Peyer's patch (tissue), 4 donors: ENCODE measurements around the gene ASIC4. TPM values are rescaled to one million over a fixed set of nuclear protein-coding genes. Genes with fewer than 3 reads are reported as not detected.

Experiments used
- DNase-seq, 3 donors: peaks; one replicate each; pipeline ENCODE4 v3.0.0-alpha.2; 2017 to 2019
- H3K27ac ChIP-seq, 4 donors: fragments of 200-600 bp; sonication (generic); one replicate each; pipeline ENCODE4 v1.5.1; 2016 to 2019
- H3K27me3 ChIP-seq, 2 donors: fragments of 200-600 bp; sonication (generic); one replicate each; pipeline ENCODE4 v1.5.1; 2019
- H3K36me3 ChIP-seq, 3 donors: fragments of 200-600 bp; sonication (generic); one replicate each; pipeline ENCODE4 v1.5.1; 2016 to 2019
- H3K4me1 ChIP-seq, 4 donors: fragments of 200-600 bp; sonication (generic); one replicate each; pipeline ENCODE4 v1.5.1; 2016 to 2019
- H3K4me3 ChIP-seq, 4 donors: fragments of 200-600 bp; sonication (generic); 1 replicate in 3 of 4; 2 replicates in 1 of 4; pipeline ENCODE4 v1.5.1; 2016 to 2019; ENCODE audit warnings: mild to moderate bottlenecking in 1 of 4
- H3K9me3 ChIP-seq, 4 donors: fragments of 200-600 bp; sonication (generic); one replicate each; pipeline ENCODE4 v1.5.1; 2016 to 2019; ENCODE audit warnings: mild to moderate bottlenecking in 1 of 4
- POLR2A ChIP-seq, 2 donors: fragments of 450-650 bp; IDR thresholded peaks; one replicate each; pipeline ENCODE4 v1.5.1; 2017; ENCODE audit warnings: antibody characterized with exemption in 2 of 2, mild to moderate bottlenecking in 2 of 2, moderate library complexity in 2 of 2
- total RNA-seq, 4 donors: library from RNA; depleted of rRNA; stranded (reverse); fragments of >200 nt; gene quantifications; one replicate each; pipeline ENCODE4 v1.1.0, GENCODE V29; 2016
- TF ChIP-seq, protein P1 (sequence below), 6 experiments: fragments of 450-650 bp in 4 of 6; fragments of 200-600 bp in 2 of 6; sonication (generic) in 1 of 6; IDR thresholded peaks; one replicate each; pipeline ENCODE4 v1.5.1; 2017 to 2019; ENCODE audit warnings: antibody characterized with exemption in 6 of 6, mild to moderate bottlenecking in 3 of 6, moderate library complexity in 1 of 6

ASIC4 gene
- total RNA-seq, 4 donors from 2014 or later: 0.27 TPM; not detected in 3

DNA sequence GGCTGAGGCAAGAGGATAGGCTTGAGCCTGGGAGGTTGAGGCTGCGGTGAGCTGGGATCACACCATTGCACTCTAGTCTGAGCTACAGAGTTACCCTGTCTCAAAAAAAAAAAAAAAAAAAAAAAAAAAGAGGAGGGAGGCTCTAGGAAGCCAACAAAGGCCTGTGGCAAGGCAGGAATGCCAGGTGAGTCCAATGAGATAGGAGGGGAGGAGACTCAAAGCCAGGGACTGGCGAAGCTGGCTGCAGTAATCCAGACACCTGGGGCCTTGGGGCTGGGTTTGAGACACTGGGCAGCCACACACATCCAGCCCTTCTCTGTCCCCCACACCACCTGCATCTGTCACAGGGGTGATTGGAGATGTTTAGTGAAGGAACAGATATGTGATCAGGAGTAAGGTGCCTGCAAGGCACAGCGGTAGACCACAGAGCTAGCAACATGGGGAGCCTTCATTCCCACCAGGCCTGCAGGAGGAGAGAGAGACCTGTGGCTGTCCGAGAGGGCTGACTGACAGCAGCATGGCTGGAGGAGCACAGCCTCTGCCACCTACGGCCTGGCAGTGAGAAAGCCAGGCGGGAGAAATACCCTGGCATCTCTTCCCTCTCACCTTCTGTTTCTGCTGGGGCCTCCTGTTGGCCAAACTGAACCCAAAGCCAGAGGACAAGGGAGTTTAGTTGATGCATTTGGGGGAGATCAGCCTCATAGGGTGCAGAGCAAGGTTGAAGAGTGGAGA lies 19.8 kb downstream of the ASIC4 start:
- Histone ChIP-seq H3K4me1 (no peaks in the 10 kb centered on the region), H3K36me3 (peaks cover 0 to 3% (median 0%) of the 10 kb centered on the region in 3 donors), H3K4me3 (no peak overlapping the region), H3K9me3 (no peaks in the 10 kb centered on the region), H3K27ac (no peak overlapping the region), H3K27me3 (no peaks in the 10 kb centered on the region)
- DNase-seq: no peak
- TF ChIP-seq, protein P1, sequence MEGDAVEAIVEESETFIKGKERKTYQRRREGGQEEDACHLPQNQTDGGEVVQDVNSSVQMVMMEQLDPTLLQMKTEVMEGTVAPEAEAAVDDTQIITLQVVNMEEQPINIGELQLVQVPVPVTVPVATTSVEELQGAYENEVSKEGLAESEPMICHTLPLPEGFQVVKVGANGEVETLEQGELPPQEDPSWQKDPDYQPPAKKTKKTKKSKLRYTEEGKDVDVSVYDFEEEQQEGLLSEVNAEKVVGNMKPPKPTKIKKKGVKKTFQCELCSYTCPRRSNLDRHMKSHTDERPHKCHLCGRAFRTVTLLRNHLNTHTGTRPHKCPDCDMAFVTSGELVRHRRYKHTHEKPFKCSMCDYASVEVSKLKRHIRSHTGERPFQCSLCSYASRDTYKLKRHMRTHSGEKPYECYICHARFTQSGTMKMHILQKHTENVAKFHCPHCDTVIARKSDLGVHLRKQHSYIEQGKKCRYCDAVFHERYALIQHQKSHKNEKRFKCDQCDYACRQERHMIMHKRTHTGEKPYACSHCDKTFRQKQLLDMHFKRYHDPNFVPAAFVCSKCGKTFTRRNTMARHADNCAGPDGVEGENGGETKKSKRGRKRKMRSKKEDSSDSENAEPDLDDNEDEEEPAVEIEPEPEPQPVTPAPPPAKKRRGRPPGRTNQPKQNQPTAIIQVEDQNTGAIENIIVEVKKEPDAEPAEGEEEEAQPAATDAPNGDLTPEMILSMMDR (IDR thresholded peaks at IDR 0.05): no peak
- TF ChIP-seq POLR2A (IDR thresholded peaks at IDR 0.05): no peak

DNA sequence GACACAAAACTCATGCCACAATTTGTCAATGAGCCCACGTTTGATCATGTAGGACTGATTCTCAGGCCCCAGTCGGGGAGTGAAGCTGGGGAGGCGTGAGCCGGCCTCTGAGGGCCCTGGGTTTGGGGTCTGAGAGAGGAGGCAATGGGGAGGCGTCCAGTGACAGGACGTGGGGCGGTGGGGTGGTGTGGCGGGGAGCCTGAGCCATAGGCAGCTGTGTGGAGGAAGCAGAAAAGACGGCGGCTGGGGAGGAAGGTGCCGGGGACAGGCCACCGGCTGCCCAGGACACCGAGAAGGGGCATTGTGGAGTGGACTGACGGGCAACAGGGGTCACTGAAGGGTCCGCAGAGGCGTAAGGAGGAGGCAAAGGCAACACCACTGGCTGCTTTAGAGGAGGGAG lies 22.1 kb downstream of the ASIC4 start:
- H3K9me3 ChIP-seq: no peaks in the 10 kb centered on the region
- H3K27me3 ChIP-seq: no peaks in the 10 kb centered on the region
- no peak overlapping the region for H3K27ac ChIP-seq
- no peak overlapping the region for H3K4me3 ChIP-seq
- DNase-seq: no peak
- TF ChIP-seq POLR2A (IDR thresholded peaks at IDR 0.05): no peak
- TF ChIP-seq, protein P1 (IDR thresholded peaks at IDR 0.05): no peak
- H3K36me3 ChIP-seq: peaks cover 0 to 26% (median 0%) of the 10 kb centered on the region in 3 donors
- H3K4me1 ChIP-seq: peaks cover 0 to under 1% (median 0%) of the 10 kb centered on the region in 4 donors

DNA sequence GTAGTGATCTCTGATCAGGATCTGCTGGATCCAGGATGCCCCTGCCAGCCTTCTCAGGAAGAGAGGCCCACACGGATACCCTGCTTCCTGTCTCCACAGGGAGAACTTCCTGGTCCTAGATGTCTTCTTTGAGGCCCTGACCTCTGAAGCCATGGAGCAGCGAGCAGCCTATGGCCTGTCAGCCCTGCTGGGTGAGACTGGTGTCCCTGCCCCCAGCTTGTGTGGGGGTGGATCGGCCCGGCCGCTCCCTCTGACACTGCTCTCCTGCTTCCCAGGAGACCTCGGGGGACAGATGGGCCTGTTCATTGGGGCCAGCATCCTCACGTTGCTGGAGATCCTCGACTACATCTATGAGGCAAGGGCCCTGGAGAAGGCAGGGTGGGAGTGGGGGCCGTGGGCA lies 22.7 kb downstream of the ASIC4 start:
- DNase-seq: no peak
- no peak overlapping the region for H3K27ac ChIP-seq

DNA sequence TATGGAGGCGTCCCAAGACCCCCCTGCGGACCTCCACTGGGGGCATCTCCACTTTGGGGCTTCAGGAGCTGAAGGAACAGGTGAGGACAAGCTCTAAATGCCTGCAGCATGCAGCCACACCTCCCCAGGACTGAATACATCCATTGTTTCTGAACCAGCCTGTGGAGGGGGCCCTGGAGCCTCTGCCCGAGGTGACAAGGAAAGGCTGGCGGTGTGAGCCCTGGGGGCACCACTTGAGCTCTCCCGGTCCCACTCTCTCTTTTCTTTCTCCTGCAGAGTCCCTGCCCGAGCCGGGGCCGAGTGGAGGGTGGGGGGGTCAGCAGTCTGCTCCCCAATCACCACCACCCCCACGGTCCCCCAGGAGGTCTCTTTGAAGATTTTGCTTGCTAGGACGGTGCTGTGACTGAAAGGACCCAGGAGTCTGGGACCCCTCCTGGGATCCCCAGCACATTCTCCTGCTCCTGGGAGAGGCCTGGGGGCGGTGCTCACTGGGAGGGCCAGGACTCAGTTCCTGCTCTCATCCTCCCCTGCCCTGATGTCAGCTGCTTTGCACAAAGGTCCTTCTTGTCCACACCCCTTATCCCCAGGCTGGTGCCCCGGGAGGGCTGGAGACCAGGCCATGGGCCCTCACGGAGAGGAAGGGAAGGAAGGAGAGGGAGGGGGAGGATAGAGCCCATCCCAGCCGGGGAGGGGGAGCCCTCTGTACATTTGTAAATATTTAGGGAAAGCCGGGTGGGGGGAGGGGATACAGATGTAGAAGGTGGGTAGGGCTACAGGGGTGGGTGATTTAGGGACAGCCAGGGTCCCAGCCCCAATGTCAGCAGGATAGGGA lies 23.6 kb downstream of the ASIC4 start:
- H3K27me3 ChIP-seq: no peaks in the 10 kb centered on the region

More for the DNA sequence above, 22.7 kb downstream of the ASIC4 start:
- peaks cover 0 to 27% (median 0%) of the 10 kb centered on the region in 3 donors for H3K36me3 ChIP-seq
- TF ChIP-seq, protein P1 (IDR thresholded peaks at IDR 0.05): no peak
- TF ChIP-seq POLR2A (IDR thresholded peaks at IDR 0.05): no peak
- H3K4me1 ChIP-seq: peaks cover 0 to 6% (median 3%) of the 10 kb centered on the region in 4 donors
- H3K4me3 ChIP-seq: no peak overlapping the region
- H3K27me3 ChIP-seq: no peaks in the 10 kb centered on the region
- H3K9me3 ChIP-seq: no peaks in the 10 kb centered on the region

DNA sequence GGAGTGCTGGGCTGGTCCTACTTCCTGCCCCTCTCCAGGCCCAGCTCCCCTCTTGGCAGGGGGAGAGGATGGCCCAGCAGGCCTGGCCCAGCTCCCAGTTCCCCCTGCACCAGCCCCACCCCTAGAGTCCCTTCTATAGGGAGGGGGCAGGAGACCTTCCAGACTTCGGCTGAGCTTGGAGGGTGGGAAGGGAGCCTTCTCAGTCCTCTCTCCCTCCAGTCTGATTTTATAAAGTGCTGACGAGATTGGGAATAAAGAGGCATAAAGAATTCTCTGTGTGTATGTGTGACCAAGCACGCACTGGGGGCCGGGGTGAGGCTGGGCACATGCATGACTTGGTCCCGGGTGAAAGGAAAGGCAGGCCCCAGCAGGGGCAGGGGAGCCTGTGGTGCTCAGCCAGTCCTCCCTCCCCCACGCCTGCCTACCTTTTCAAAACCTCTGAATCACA lies 24.2 kb downstream of the ASIC4 start:
- Histone ChIP-seq H3K4me1 (peaks cover 0 to 16% (median 6%) of the 10 kb centered on the region in 4 donors), H3K27me3 (no peaks in the 10 kb centered on the region), H3K27ac (no peak overlapping the region), H3K4me3 (no peak overlapping the region), H3K36me3 (peaks cover 0 to 27% (median 0%) of the 10 kb centered on the region in 3 donors), H3K9me3 (no peaks in the 10 kb centered on the region)
- no peak for DNase-seq
- no peak for TF ChIP-seq POLR2A (IDR thresholded peaks at IDR 0.05)
- TF ChIP-seq, protein P1 (IDR thresholded peaks at IDR 0.05): no peak

More for the DNA sequence above, 23.6 kb downstream of the ASIC4 start:
- no peak for DNase-seq
- H3K4me3 ChIP-seq: no peak overlapping the region
- H3K9me3 ChIP-seq: no peaks in the 10 kb centered on the region
- peaks cover 0 to 27% (median 0%) of the 10 kb centered on the region in 3 donors for H3K36me3 ChIP-seq
- TF ChIP-seq, protein P1 (IDR thresholded peaks at IDR 0.05): no peak
- no peak for TF ChIP-seq POLR2A (IDR thresholded peaks at IDR 0.05)
- no peak overlapping the region for H3K27ac ChIP-seq
- H3K4me1 ChIP-seq: peaks cover 0 to 12% (median 4%) of the 10 kb centered on the region in 4 donors
